ENCODE data around the gene ERICH6B.

GRCh38 chr13:45630791-45631190, 15.3 kb upstream of the ERICH6B start:
- TF ChIP-seq CTCF (IDR thresholded peaks at IDR 0.05; ENCODE audit: insufficient read depth, low read depth, low read length) = no peak
- no peak for TF ChIP-seq EZH2 (IDR thresholded peaks at IDR 0.05; ENCODE audit: insufficient read depth, low read length)
